Loucy (cell line): ENCODE measurements around the gene RNU6-7.

Experiments
- EZH2phosphoT487 ChIP-seq: fragments of 200-600 bp; IDR thresholded peaks from 2 replicates; pipeline ENCODE4 v1.6.1; 2018; ENCODE audit warnings: antibody characterized with exemption, mild to moderate bottlenecking, moderate library complexity, borderline replicate concordance
- TF ChIP-seq, protein P1 (sequence below): fragments of 200-600 bp; sonication (generic); conservative IDR thresholded peaks from 2 replicates; pipeline ENCODE4 v1.5.1; 2014; ENCODE audit warnings: mild to moderate bottlenecking, antibody characterized with exemption, low read length

DNA sequence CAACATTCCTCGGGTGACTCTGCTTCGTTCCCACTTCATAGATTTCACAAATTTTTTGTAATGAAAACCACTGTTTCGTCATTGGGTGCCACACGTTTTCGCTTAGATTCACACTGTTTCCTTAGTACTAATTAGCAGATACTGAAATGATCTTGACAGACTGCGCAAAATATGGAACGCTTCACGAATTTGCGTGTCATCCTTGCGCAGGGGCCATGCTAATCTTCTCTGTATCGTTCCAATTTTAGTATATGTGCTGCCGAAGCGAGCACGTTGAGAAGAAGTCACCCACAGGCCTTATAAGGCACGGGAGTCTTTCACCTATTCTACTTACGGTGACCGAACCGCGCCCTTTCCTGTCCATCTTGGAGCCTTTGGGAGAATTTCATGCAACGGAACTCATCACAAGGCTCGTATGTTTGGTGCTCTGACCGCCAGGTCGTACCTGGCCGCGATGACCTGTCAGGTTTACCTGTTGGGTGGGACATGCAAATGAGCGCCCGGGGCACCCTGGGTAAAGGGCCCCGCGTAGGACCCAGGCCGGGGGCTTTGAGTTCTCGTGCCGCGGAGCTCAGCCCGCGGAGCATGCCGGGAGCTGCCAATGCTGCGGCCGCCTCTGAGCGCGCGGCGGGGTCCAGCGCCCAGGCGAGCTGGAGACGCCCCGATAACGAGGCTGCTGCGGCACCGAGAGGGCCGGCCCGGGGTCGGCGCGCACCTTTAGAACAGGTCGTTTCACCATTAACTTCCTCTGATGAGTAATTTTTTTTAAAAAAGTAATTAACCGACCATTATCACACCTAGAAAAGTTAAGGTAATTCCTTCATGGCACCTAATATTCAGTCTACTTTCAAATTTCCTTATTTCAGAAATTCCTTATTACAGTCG is 1.4 kb downstream of the RNU6-7 start, which contains the start of gene RNU6-8:
- TF ChIP-seq, protein P1, sequence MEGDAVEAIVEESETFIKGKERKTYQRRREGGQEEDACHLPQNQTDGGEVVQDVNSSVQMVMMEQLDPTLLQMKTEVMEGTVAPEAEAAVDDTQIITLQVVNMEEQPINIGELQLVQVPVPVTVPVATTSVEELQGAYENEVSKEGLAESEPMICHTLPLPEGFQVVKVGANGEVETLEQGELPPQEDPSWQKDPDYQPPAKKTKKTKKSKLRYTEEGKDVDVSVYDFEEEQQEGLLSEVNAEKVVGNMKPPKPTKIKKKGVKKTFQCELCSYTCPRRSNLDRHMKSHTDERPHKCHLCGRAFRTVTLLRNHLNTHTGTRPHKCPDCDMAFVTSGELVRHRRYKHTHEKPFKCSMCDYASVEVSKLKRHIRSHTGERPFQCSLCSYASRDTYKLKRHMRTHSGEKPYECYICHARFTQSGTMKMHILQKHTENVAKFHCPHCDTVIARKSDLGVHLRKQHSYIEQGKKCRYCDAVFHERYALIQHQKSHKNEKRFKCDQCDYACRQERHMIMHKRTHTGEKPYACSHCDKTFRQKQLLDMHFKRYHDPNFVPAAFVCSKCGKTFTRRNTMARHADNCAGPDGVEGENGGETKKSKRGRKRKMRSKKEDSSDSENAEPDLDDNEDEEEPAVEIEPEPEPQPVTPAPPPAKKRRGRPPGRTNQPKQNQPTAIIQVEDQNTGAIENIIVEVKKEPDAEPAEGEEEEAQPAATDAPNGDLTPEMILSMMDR = no peak
- no peak for TF ChIP-seq EZH2phosphoT487
